Breast epithelium (tissue), 3 donors: ENCODE data around the gene PALLD.

Experiments
- POLR2AphosphoS5 ChIP-seq, 3 donors: sonication (generic); formaldehyde crosslinking; IDR thresholded peaks; one replicate each; pipeline ENCODE4 v1.6.1; 2017; ENCODE audit warnings: antibody characterized with exemption in 3 of 3
- TF ChIP-seq, protein P1 (sequence below), 3 donors: fragments of 450-650 bp; IDR thresholded peaks; one replicate each; pipeline ENCODE4 v1.5.1; 2016 to 2017; ENCODE audit warnings: antibody characterized with exemption in 3 of 3, mild to moderate bottlenecking in 3 of 3, moderate library complexity in 3 of 3

DNA sequence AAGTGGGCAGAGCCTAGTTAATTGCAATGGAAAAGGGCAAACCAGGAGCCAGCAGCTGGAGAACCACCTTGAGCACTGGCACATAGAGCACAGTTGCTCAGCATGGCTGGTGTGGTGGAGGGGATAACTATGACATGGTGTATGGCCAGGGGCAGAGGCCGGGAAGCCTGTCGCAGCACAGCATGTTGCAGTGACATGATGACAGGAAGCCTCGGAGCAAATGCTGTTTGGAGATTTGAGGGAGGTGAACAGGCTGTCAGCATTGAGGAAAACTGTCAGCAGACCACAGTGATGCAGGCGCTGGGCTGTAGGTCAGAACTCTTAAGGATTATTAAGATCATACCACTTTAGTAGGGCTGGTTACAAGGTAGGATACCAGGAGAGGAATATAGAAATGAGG, 284.5 kb downstream of the PALLD start:
- TF ChIP-seq, protein P1, sequence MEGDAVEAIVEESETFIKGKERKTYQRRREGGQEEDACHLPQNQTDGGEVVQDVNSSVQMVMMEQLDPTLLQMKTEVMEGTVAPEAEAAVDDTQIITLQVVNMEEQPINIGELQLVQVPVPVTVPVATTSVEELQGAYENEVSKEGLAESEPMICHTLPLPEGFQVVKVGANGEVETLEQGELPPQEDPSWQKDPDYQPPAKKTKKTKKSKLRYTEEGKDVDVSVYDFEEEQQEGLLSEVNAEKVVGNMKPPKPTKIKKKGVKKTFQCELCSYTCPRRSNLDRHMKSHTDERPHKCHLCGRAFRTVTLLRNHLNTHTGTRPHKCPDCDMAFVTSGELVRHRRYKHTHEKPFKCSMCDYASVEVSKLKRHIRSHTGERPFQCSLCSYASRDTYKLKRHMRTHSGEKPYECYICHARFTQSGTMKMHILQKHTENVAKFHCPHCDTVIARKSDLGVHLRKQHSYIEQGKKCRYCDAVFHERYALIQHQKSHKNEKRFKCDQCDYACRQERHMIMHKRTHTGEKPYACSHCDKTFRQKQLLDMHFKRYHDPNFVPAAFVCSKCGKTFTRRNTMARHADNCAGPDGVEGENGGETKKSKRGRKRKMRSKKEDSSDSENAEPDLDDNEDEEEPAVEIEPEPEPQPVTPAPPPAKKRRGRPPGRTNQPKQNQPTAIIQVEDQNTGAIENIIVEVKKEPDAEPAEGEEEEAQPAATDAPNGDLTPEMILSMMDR (IDR thresholded peaks at IDR 0.05), result no peak
- TF ChIP-seq POLR2AphosphoS5 (IDR thresholded peaks at IDR 0.05), result no peak
